GM13976 (cell line): ENCODE results near the gene CBX1.

Source experiments
- DNase-seq: peaks from one replicate; pipeline ENCODE4 v3.0.0; 2012; ENCODE audit warnings: low spot score
- in situ Hi-C: fragments of 300-500 bp; cut with MboI; formaldehyde crosslinking; loops from one replicate; pipeline ENCODE4 v1.12.0; 2022; ENCODE audit warnings: low sequenced_read_pairs, mixed read lengths, inconsistent platforms; ENCODE audit not compliant: unreplicated experiment
- TF ChIP-seq, protein P1 (sequence below): IDR thresholded peaks from 2 replicates; pipeline ENCODE4 v1.5.1; 2012; ENCODE audit warnings: borderline replicate concordance, mild to moderate bottlenecking; ENCODE audit not compliant: insufficient read depth; ENCODE audit errors: extremely low read depth, missing control alignments, control extremely low read depth

The CBX1 gene

DNA sequence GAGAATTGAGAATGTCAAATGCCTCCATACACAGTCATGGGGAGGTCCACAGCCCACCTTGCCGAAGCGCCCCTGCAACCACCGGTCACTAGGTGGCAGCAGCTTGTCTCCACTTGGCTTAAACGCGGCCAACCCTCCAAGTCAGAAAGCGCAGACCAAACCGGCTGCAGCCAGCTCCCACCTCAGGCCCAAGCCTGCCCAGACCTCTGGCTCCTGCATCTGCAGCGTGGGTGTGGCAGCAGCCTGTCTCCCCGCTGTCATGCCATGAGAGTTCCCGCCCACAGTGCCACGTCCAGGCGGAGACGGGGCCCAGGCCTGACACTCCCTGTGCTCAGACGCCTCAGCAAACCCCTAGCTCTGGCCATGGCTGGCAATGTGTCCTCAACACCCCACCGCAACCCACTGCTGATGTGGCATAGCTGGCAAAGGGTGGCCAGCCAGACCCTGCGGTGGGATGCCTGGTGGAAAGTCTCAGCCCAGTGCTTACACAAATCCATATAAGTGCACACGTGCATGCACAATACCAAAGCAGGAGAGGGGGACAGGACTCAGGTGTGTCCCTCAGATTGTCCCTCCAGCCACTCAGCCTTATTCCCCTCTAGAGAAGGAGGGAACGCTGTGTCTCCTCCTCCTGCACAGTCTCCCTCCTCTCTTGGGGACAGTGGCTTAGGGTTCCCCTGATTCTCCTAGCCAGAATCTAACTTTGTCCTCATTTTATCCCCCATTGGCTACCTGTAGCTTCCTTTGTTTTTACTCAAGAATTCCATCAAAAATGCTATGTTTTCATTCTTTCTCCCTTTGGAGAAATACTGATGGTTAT is 74.6 kb downstream of the CBX1 start:
- DNase-seq: peak; percentile 88
- TF ChIP-seq, protein P1, sequence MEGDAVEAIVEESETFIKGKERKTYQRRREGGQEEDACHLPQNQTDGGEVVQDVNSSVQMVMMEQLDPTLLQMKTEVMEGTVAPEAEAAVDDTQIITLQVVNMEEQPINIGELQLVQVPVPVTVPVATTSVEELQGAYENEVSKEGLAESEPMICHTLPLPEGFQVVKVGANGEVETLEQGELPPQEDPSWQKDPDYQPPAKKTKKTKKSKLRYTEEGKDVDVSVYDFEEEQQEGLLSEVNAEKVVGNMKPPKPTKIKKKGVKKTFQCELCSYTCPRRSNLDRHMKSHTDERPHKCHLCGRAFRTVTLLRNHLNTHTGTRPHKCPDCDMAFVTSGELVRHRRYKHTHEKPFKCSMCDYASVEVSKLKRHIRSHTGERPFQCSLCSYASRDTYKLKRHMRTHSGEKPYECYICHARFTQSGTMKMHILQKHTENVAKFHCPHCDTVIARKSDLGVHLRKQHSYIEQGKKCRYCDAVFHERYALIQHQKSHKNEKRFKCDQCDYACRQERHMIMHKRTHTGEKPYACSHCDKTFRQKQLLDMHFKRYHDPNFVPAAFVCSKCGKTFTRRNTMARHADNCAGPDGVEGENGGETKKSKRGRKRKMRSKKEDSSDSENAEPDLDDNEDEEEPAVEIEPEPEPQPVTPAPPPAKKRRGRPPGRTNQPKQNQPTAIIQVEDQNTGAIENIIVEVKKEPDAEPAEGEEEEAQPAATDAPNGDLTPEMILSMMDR: peak; percentile 87
- in situ Hi-C loops: no loop called here

DNA sequence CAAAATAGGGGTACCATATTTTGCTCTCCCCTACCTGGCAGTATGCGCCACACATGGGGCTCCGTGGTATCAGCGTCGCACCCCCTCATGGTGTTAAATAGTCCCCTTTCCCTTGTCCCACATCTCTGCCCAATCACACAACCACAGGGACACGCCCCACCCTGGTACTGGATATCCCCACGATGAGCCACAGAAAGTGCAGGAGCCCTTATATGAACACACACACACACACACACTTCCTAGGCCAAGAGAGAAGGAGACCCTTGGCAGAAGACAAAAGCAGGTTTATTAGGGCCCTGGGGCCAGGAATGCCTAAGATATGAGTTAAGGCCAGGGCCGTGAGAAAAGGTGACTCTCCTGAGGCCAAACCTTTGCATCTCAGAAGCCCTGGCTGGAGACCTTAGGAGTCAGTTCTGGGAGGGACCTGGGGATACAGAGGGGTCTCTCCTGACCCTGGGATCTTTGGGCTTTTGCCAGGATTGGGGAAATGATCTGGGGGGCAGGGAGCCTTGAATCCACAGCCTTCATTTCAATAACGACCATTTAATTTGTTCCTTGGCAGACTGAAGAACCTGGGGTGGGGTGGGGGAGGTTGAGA is 75.3 kb downstream of the CBX1 start:
- no peak for DNase-seq
- in situ Hi-C loops: no loop called here
- TF ChIP-seq, protein P1: no peak

DNA sequence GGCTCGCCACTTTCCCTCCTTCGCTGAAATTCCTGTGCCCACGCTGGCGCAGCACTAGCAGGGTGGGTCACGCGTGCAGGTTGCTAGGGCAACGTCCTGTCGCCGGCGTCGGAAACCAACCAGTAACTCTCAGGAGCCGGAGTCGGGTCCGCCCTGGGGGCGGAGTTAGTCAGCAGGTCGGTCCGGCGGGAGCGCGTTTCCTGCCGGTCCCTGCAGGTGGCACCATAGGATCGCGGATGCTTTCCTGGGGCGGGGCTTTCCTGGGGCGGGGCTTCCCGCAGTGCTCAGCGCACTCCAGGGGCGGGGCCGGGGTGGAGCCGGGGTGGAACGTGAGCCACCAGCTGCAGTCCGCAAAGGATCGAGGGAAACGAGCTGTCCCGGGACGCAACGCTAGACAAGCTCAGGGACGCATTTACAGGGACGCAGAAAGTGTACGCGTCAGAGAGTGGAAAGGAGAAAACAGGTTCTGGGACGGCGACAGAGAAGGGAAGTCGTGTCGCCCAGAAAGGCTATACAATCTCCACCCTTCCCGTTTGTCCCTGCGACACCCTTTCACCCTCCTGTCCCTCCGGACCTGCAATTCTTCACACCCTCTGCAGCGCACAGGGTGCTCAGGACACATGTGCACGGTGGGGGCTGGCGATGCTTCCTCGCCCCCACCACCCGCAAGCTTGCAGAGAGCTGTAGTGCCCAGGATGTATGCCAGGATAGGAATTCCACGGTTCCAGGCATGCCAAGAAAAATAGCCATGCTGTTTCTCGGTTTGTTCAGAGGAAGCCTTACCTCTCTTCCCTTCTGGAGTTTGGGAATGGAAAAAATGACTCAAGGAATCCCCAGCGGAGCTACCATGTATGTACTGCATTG is 76.0 kb downstream of the CBX1 start:
- TF ChIP-seq, protein P1: peak; percentile 81
- DNase-seq: peak; percentile 97
- in situ Hi-C loops: no loop called here

DNA sequence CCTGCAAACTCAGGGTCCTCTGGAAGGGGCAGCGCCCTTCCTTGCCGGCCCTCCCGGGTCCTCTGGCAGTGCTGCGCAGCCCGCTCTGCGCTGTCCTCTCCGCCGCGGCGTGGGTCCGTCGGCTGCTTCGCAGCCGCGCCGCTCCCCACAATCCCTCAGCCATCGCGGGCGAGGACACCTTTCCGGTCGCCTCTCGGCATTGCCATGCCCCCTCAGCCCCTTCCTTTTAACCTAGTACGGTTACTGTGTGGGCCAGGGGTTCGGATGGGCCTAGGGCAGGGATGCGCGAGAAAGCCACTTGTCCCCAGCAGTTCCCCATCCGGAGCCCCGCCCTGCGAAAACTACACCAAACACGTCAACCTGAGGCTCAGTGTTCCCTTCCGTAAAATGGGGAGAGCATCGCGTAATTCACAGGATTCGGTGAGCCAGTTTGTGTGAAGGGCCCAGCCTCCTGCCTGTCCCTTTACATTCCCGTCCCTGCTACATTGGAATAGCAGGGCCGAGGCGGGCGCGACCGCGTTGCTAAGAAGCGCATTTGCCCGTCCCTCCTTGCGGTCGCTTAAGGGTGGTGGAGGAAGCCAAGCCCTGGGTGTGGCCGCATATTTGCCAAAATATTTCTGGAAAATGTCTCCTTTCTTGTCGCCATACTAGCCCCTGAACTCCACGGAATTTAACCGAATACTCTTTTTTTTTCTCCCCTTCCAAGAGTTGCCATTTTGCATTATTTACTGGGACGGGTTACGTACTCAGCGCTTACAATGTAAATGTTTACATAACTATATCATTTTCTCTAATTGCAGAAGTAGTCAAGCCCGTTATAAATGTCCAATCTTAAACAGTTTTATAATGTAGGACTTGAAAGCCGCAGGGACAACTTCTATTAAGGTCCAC is 76.9 kb downstream of the CBX1 start:
- in situ Hi-C loops: no loop called here
- peak; percentile 45 for DNase-seq
- TF ChIP-seq, protein P1: no peak

DNA sequence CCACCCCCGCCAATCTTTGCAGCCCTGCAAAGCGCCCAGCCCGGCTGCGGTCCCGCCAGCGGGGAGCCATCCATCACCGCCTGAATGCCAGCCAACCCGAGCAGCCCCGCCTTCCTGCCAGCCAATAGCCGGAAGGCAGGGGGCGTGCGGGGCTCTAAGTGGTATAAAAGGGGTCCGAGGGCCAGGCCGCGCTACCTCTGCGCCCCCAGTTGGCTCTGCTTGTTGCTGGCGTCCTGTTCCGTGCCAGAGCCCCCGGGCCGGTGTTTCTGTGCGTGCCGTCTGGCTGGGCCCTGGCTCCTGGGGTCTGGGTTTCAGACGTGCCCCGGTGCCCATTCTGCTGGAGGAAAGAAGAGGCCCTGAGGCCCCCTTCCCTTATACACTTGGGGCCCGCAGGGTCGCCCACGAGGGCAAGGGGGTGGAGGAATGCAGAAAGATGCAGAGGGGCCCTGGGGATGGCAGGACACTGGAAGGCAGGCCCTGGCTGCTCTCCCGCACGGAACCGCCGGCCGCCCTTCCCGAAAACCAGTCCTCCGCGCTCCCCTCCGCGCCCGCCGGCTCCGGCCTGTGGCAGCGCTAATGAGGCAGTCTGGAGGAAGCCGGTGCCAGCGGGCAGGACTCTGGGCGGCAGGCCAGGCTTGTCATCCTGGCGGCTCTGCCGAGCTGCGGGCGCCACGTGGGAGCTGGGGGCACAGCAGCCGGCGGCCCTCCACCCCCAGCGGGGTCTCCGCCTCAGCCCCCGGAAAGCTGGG is 77.7 kb downstream of the CBX1 start:
- TF ChIP-seq, protein P1: no peak
- in situ Hi-C loops: no loop called here
- no peak for DNase-seq
